ENCODE results near the gene MFAP4.
"Not testable (repeated sequence)": the region's sequence is repeated elsewhere in the genome, so short reads cannot be mapped to it uniquely, and the experiment has no call there.

The MFAP4 gene

GRCh38 chr17:19369846-19370492 is 17.0 kb downstream of the MFAP4 start:
- no peak for DNase-seq

GRCh38 chr17:19369107-19369778 is 17.7 kb downstream of the MFAP4 start:
- DNase-seq = no peak

- DNase-seq = no peak
Measured at GRCh38 chr17:19368229-19368628, 18.8 kb downstream of the MFAP4 start.

DNA sequence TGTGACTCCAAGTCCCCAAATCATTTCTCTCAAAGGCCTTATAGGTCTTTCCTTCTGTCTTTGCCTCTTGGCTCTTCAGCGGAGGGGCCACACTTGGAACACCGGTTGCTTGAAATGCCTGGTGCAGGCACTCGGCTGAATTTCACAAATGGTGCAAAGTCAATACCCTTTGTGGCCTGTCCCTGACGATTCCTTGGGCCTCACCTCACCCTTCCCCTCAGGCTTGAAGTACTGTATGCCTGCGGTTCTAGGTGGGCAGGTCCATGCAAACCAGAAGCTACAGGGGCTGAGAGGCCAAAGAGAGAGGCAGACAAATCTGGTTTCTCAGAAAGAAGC is 20.4 kb downstream of the MFAP4 start:
- no peak for DNase-seq

DNA sequence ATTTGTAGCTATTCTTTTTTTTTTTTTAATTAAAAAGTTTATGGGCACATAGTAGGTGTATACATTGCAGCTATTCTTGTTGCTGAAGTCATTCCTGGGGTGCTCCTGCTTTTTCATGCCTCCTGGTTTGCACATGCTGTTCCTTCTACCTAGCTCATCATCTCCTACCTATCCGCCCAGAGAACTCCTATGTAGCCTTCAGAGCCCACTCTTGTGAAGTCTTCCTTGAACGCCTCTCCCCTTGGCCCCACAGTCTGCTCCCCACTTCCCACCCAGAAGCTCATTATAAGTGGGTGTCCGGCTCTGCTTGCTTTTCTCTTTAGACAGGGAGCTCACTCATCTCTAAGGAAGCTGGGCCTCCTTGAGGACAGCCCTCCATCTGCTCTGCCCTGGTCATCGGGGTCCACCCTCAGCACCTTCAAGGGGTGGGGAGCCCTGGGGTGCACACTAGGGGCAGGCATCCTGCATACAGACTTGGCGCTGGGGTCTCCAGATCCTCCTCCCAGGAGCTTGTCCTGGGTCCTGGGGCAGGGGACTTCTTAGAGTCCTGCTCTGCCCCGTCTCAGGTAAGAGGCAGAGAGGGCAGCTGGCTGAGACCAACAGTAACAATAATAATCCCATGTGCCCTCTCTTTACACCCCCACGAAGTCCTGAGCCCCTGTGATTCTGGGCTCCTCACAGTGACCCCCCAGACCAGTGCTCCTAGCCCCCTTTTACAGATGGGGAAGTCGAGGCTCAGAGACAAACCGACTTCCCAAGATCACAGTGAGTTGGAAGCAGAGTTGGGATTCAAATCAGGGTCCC is 21.0 kb downstream of the MFAP4 start:
- DNase-seq = no peak

- no peak for DNase-seq
Measured at GRCh38 chr17:19365499-19365817, 21.5 kb downstream of the MFAP4 start.

GRCh38 chr17:19364699-19365498 is 22.1 kb downstream of the MFAP4 start:
- DNase-seq = no peak

GRCh38 chr17:19363460-19364035 is 23.4 kb downstream of the MFAP4 start:
- DNase-seq = no peak

DNA sequence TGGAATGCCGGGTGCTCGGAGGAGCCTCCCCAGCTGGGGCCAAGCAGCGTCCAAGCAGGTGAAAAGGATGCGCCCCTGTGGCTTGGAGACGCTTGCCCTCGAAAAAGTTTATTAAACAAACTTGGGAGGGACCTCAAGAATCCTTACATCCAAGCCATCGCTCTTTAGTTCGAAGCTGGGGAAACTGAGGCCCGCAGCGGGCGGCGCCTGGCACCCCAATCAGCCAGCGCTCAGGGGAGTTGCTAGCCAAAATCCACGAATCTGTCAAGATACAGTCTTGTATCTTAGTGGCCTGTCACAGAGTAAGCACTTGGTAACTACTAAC is 23.9 kb downstream of the MFAP4 start:
- no peak for DNase-seq

- DNase-seq = peak; percentile 91
Measured at GRCh38 chr17:19362277-19363113, 24.5 kb downstream of the MFAP4 start, which contains the start of gene B9D1. TSS of gene B9D1 (minus strand) at chr17:19362723. CDS start at chr17:19362569, 154 bp downstream.

DNA sequence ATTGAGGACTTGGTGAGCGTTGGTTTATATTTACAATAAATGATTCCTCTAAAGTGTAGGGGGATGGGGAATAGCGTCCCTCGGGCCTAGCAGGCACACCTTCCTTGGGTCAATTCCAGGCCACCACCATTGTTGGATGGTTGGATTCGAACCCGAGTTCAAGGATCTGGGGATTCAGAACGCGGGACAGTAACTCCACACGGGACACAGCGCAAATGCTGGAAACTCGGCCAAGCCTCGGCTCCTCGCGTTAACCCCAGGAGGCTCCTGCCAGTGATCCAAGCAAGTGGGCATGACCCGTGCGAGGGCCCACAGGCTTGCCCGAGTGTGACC is 25.1 kb downstream of the MFAP4 start:
- no peak for DNase-seq

DNA sequence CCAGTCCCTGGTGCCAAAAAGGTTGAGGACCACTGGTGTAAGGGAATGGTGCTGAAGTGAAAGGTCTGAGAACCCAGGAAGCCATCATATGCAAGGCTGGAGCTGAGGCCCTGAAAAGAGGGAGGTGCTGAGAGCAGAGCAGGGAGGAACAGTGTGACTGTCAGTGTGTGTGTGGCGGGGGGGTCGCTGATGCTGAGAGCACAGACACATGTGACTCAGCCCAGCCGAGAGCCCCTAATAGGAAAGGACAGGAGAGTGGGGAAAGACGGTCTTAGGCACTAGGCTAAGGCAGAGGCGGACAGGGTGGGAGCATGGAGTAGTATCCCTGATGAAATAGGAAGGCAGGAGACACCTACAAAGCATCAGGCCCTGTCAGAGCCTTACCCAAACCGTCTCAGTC is 25.7 kb downstream of the MFAP4 start:
- no peak for DNase-seq

- no peak for DNase-seq
Measured at GRCh38 chr17:19360772-19361171, 26.2 kb downstream of the MFAP4 start.

DNA sequence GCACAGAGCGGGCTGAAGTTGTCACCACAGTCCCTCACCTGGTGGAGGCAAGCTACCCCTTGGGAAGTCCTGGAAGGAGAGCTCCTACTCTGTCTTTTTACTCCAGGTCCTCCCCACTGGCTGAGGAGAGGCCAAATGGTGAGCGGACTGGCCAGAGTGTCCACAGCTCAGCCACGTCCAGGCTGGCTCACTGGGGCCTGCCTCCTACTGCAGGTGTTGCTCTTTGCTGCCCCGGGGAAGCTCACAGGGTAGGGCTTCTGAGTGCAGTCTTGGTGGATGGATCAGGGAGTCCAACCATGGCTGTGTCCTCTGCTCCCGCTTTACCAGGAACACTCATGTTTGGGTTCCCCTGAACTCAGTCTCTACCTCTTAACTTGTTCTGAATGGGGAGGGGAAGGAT is 27.1 kb downstream of the MFAP4 start:
- no peak for DNase-seq

GRCh38 chr17:19359151-19359550 is 27.8 kb downstream of the MFAP4 start:
- no peak for DNase-seq

- DNase-seq = no peak
Measured at GRCh38 chr17:19357761-19358160, 29.2 kb downstream of the MFAP4 start.

GRCh38 chr17:19357351-19357750 is 29.6 kb downstream of the MFAP4 start:
- no peak for DNase-seq

DNA sequence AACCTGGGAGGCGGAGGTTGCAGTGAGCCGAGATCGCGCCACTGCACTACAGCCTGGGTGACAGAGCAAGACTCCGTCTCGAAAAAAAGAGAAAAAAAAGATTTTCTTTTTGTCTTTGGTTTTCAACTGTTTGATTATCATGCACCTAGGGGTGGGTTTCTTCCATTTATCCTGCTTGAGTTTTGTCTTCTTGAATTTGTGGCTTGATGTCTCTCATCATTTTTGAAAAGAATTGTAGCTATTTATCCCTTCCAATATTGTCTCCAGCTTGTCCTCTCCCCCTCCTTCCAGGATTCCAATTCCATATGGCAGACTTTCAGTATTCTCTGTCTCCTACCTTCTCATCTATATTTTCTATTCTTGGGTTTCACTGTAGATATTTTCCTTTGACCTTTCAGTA is 32.2 kb downstream of the MFAP4 start:
- DNase-seq = no peak

GRCh38 chr17:19353401-19353800 is 33.6 kb downstream of the MFAP4 start:
- DNase-seq = not testable (repeated sequence)

GRCh38 chr17:19348806-19349205 is 38.2 kb downstream of the MFAP4 start:
- DNase-seq = no peak

DNA sequence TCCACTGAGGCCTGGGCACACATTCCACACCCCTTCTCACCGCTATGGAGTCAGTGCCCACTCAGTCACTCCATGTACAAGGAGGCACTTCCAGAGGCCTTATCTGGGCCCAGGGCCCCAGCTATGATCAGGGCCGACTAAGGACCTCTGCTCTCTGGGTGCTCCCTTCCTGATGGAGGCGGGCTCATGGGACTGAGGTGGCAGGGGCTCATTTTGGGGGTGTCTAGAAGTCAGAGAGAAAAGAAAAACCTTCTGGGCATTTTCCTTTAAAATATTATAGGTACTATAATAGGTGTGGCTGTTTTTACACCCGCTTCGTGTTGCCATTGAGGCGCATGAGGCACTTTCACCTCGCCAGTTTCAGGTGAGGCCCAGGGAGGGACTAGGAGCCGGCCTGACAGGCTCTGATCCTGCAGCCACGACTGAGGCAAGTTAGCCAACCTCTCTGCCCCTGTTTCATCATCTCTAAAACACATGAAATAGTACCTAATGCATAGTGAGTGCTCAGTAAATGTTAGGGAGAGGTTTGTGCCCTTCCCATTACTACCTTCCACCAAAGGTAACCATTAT is 38.8 kb downstream of the MFAP4 start:
- no peak for DNase-seq
